Stimulated activated effector memory CD8-positive, alpha-beta T cell treated with anti-CD3 and anti-CD28 coated beads, Interleukin-12 subunit alpha, Interleukin-12 subunit beta, amount 100 ng/mL, for 72 hours (primary cell): ENCODE measurements around the gene ANGPTL8.

Experiments
- ATAC-seq: fragments of 150-1000 bp; cut with Tn5 transposase; 2 replicates; pipeline ENCODE4 v1.10.0; 2021
- DNase-seq, 2 donors: peaks; one replicate each; pipeline ENCODE4 v3.0.0; 2021 to 2022; ENCODE audit warnings: low spot score in 2 of 2
- H3K27ac Mint-ChIP-seq: one replicate; pipeline ENCODE4 v1.8.0; 2022; ENCODE audit warnings: mild to moderate bottlenecking, mixed read lengths
- H3K36me3 Mint-ChIP-seq: one replicate; pipeline ENCODE4 v1.8.0; 2022; ENCODE audit warnings: mild to moderate bottlenecking, mixed read lengths
- H3K4me1 Mint-ChIP-seq: one replicate; pipeline ENCODE4 v1.8.0; 2022; ENCODE audit warnings: mixed read lengths
- H3K4me3 Mint-ChIP-seq: one replicate; pipeline ENCODE4 v1.8.0; 2022; ENCODE audit warnings: mild to moderate bottlenecking, mixed read lengths
- H3K9me3 Mint-ChIP-seq: one replicate; pipeline ENCODE4 v1.8.0; 2022; ENCODE audit warnings: mixed read lengths

ANGPTL8 gene

DNA sequence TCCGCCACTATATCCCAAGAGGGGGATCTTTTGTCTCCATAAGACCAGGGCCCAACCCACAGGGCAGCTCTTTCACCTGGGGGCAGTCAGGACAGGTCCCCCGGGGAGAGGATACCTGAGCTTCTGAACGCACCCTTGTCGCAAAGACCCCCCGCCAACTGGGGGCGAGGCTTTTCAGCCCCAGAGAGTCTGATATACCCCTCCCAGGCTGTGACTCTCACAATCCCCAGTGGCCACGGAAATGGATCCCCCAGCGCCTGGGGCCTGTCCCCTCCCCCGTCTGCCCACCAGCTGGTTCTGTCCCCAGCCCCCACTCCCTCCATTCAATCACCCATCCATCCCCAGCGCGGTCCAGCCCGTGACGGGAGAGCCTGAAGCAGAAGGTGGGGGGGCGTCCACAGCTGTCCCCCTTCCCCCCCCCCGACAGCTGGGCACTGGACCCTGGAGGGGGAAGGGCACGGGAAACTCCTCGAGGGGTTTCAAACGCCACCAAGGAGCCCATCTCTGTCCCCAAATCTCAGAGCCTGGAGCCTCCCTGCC, 22.1 kb downstream of the ANGPTL8 start:
- Mint-ChIP-seq H3K4me3 (peak overlapping the region; percentile 63), H3K4me1 (no peaks in the 10 kb centered on the region), H3K36me3 (no peaks in the 10 kb centered on the region), H3K27ac (no peak overlapping the region), H3K9me3 (no peaks in the 10 kb centered on the region)
- no peak for DNase-seq
- ATAC-seq: no peak

DNA sequence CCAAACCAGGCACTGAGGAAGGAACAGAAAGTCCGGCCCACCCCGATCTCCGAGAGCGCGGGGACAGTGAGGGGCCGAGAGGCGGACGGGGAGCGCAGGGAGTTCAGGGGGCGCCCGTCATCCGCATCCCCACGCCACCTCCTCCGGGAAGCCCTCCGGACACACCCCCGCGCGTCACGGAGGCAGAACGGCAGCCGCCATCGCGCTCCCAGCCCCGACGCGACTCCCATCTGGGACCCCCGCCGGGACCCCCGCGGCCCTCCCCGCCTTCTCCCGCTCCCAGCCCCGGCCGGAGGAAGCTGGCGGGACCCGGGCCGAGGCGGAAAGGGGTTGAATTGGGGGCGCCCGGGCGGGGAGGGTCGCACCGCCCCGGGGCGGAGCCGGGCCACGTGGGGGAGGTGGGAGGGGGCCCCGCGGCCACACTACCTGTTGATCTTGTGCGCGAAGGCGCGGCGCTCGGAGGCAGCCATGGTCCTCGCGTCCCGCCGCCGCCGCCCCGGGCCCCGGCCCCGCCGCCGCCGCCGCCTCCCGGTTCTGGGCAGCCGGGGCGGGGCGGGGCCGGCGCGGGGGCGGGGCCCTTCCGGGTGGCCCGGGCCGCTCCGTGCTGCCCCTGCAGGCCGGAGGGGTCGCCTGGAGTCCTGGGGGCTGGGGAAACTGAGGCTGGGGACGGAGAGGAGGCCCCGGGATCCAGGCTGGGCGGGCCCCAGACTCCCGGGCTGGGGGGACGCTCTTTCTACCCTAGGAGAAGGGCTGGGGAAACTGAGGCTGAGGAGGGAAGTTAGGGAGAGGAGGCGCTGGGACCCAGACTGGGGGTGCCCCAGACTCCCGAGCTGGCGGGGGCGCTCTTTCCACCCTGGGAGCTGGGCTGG, 22.8 kb downstream of the ANGPTL8 start, which contains the start of gene DOCK6:
DOCK6 (minus strand) TSS at position 554 of the 869 bp plus-strand sequence; CDS start at position 470, 84 bp downstream.
- Mint-ChIP-seq H3K4me3 (peak within 1 kb of the TSS; percentile 63), H3K27ac (no peak within 1 kb of the TSS), H3K9me3 (no peaks in the 10 kb centered on the region), H3K4me1 (no peaks in the 10 kb centered on the region), H3K36me3 (no peaks in the 10 kb centered on the region)
- peak; percentile 78 for ATAC-seq
- no peak for DNase-seq

DNA sequence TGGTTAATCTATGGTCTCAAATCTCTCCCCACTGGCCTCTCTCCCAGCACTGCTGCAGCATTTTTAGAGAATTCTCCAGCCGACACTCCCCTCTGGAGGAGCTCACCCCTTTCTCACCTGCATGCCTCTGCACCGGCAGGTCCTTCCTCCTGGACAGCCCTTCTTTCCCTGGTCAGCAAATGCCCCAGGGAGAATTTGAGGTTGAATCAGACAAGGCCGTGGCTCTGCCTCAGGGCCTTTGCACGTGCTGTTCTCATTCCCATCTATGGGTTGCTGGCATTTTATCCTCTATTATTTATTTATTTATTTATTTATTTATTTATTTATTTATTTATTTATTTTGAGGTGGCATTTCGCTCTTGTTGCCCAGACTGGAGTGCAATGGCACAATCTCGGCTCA, 24.3 kb downstream of the ANGPTL8 start:
- no peak overlapping the region for H3K27ac Mint-ChIP-seq
- DNase-seq: no peak
- ATAC-seq: no peak
- no peaks in the 10 kb centered on the region for H3K36me3 Mint-ChIP-seq
- no peaks in the 10 kb centered on the region for H3K9me3 Mint-ChIP-seq
- H3K4me1 Mint-ChIP-seq: no peaks in the 10 kb centered on the region
- peak overlapping the region; percentile 63 for H3K4me3 Mint-ChIP-seq

DNA sequence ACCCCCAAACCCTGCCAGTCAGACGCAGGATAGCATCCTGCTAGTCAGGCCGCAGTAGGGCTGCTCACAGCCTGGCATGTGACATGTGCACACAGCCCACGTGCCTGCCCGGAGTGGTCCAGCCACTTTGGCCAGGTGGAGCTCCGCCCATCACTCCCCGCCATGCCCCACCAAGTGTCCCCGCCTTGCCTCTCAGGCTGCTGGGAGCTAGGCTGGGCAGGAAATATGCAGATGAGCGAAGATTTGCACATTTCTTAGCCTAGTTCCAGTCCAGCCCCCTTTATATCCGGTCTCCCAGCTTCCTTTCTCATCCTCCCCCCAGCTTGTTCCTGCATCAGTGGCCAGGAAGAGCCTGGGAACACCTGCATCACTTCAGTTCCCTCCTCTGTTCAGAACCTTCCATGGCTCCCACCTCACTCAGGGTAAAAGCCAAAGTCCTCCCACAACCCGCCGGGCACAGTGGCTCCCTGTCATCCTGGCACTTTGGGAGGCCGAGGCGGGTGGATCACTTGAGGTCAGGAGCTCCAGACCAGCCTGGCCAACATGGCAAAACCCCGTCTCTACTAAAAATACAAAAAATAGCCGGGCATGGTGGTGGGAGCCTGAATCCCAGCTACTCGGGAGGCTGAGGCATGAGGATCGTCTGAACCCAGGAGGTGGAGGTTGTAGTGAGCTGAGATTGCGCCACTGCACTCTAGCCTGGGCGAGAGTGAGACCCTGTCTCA, 25.2 kb downstream of the ANGPTL8 start:
- H3K27ac Mint-ChIP-seq: no peak overlapping the region
- no peak overlapping the region for H3K4me3 Mint-ChIP-seq
- no peaks in the 10 kb centered on the region for H3K36me3 Mint-ChIP-seq
- ATAC-seq (no peak), DNase-seq (no peak)
- H3K4me1 Mint-ChIP-seq: no peaks in the 10 kb centered on the region
- no peaks in the 10 kb centered on the region for H3K9me3 Mint-ChIP-seq

DNA sequence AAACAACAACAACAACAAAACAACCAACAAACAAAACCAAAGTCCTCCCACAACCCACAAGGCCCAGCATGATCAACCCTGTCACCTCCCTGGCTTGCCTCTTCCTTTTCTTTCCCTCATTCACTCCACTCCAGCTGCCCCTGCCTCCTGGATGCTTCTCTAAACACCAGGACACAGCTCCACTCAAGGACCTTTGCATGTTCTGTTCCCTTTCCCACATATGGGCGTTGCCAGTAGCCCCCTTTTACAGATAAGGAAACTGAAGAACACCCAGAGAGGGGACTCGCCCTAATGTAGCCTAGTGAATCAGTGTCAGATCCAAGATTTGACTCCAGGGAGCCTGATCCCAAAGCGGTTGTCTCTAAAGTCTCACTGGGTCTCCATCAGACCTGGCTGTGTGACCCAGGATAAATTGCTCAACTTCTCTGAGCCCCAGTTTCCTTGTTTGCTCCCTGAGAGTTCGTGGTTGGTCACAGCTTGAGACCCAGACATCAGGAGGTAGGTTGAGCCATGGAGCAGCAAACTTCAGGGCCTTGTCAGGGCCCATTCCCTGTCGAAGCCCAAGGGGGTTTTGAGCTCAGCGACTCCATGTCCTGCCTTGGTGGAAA, 25.9 kb downstream of the ANGPTL8 start:
- Mint-ChIP-seq H3K36me3 (no peaks in the 10 kb centered on the region), H3K4me3 (no peak overlapping the region), H3K27ac (no peak overlapping the region), H3K9me3 (no peaks in the 10 kb centered on the region), H3K4me1 (no peaks in the 10 kb centered on the region)
- DNase-seq (no peak), ATAC-seq (no peak)

DNA sequence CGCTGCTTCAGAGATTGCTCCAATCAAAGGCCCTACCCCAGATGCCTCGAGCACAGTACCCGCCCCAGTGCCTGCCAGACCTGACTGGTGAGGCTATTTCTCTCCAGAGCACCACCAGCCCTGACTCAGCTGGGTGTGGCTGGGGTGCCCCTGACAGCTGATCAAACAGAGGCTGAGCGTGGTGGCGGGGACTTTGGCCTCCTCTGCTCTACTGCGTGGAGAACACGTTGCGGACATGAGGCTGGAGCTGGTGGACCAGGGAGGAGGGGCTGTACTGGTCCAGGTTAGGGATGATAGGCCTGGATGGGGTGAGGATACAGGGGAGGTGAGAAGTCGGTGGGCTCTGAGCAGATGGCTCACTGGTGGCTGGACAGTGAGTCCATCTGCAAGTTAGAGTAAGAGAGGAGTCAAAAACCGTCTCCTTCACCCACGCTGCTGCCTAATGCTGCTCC, 26.4 kb downstream of the ANGPTL8 start:
- no peak for ATAC-seq
- Mint-ChIP-seq H3K4me1 (no peaks in the 10 kb centered on the region), H3K36me3 (no peaks in the 10 kb centered on the region)

DNA sequence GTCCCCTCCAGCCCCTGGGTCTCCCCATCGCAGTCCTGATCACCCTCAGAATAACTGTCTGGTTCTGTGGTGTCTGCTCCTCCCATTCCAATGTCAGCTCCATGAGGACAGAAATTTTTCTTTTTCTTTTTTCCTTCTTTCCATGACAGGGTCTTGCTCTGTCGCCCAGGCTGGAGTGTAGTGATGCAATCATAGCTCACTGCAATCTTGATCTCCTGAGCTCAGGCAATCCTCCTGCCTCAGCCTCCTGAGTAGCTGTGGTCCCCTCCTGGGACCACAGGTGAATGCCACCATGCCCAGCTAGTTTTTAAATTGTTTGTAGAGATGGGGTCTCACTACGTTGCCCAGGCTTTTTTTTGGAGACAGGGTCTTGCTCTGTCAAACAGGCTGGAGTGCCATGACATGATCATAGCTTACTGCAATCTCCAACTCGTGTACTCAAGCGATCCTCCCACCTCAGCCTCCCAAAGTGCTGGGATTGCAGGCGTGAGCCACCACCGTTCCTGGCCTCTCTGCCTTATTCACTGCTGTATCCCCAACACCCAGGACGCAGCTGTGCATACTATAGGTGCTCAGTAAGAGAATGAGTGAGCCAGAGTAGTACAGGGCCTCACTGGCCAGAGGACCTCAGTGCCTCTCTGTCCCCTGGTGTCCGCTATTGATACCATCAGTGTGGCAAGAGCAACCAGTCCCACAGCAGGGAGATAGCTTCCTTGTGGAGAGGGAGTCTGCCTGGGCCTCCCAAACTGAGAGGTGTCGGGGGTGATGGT, 28.1 kb downstream of the ANGPTL8 start:
- no peaks in the 10 kb centered on the region for H3K4me1 Mint-ChIP-seq

More for the DNA sequence above, 26.4 kb downstream of the ANGPTL8 start:
- Mint-ChIP-seq H3K27ac (no peak overlapping the region), H3K4me3 (no peak overlapping the region), H3K9me3 (no peaks in the 10 kb centered on the region)
- DNase-seq: no peak

DNA sequence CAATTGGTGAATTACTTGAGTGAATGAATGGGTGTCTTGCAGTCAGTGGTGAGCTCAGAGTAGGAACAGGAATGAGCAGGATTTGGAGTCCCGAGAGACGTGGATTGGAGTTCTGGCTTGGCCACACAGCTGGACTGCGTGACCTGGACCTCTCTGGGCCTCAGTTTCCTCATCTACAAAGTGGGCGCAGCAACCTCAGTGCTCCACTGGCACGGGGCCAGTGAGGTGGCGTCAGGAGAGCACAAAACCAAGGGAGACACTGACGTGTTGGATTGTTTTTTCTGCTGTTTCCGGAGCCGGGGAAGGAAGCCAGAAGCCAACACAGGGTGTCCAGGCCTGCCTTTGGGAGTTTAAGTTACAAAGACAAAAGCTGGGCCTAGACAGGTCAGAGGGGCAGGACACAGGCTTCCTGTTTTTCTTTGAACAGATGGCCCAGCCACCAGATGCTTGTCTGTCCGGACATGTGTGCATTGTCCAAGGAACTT, 29.4 kb downstream of the ANGPTL8 start:
- Mint-ChIP-seq H3K4me1 (no peaks in the 10 kb centered on the region), H3K4me3 (no peak overlapping the region), H3K9me3 (no peaks in the 10 kb centered on the region), H3K36me3 (no peaks in the 10 kb centered on the region), H3K27ac (no peak overlapping the region)
- ATAC-seq (no peak), DNase-seq (no peak)

More for the DNA sequence above, 28.1 kb downstream of the ANGPTL8 start:
- DNase-seq: no peak
- Mint-ChIP-seq H3K9me3 (no peaks in the 10 kb centered on the region), H3K4me3 (no peak overlapping the region), H3K27ac (peak overlapping the region; percentile 69), H3K36me3 (no peaks in the 10 kb centered on the region)
- ATAC-seq: no peak

DNA sequence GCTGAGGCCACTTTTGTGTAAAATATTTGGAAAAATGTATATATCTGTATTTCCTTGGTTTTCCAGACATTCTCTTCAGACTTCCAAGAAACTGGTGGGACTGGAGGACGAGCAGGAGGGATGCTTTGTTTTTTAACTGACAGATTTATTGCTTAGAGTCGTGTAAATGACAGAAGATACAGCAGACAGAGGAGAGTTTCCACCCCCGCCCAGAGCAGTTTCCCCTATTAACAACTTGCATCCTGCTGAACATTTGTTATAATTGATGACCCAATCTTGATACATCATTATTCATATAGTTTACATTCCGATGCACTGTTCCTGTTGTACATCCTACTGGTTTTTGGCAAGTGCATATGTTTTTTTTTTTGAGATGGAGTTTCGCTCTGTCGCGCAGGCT, 30.0 kb downstream of the ANGPTL8 start:
- no peak overlapping the region for H3K4me3 Mint-ChIP-seq
- H3K4me1 Mint-ChIP-seq: no peaks in the 10 kb centered on the region
- DNase-seq (no peak), ATAC-seq (no peak)
- no peak overlapping the region for H3K27ac Mint-ChIP-seq
- no peaks in the 10 kb centered on the region for H3K9me3 Mint-ChIP-seq
- H3K36me3 Mint-ChIP-seq: no peaks in the 10 kb centered on the region

DNA sequence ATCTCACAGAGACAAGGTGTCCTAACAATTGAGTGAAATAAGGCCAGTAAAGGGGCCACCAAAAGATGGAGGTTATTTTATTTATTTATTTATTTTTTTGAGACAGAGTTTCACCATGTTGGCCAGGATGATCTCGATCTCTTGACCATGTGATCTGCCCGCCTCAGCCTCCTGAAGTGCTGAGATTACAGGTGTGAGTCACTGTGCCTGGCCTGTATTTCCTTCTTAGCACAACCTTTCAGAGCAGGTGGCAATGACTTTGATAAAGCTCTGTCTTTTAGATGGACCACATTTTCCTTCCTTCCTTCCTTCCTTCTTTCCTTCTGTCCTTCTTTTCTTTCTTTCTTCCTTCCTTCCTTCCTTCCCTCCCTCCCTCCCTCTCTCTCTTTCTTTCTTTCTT, 33.9 kb downstream of the ANGPTL8 start:
- Mint-ChIP-seq H3K4me3 (no peak overlapping the region), H3K36me3 (no peaks in the 10 kb centered on the region), H3K4me1 (no peaks in the 10 kb centered on the region), H3K9me3 (no peaks in the 10 kb centered on the region), H3K27ac (no peak overlapping the region)
- DNase-seq: no peak
- no peak for ATAC-seq

DNA sequence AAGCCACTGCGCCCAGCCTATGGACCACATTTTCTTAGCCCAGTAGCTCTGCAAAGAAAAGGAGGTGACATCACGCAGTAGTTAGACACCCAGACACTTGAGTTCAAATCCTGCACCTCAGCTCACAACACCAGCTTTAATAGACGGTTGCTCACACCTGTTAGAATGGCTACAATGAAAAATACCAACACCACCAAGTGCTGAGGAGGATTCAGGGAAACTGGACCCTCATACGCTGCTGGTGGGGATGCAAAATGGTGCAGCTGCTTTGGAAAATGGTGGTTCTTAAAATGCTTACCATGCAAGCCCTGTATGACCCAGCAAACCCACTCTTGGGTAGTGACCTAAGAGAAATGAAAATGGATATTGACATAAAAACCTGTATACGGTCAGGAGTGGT, 34.6 kb downstream of the ANGPTL8 start:
- Mint-ChIP-seq H3K9me3 (no peaks in the 10 kb centered on the region), H3K4me1 (no peaks in the 10 kb centered on the region), H3K27ac (no peak overlapping the region), H3K4me3 (no peak overlapping the region), H3K36me3 (no peaks in the 10 kb centered on the region)
- ATAC-seq: no peak
- no peak for DNase-seq

DNA sequence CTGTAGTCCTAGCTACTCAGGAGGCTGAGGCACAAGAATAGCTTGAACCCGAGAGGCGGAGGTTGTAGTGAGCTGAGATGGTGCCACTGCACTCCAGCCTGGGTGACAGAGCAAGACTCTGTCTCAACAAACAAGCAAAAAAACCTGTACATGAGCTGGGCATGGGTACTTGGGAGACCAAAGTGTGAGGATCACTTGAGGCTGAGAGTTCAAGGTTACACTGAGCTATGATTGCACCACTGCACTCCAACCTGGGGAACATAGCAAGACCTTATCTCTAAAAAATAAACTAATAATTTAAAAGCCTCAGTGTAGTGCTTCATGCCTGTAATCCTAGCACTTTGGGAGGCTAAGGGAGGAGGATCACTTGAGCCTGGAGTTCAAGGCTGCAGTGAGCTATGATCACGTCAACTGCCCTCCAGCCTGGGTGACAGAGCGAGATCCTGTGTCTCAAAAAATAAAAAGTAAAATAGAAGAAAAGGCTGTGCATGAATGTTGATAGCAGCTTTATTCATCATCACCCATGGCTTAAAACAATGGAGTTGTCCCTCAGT, 35.2 kb downstream of the ANGPTL8 start:
- H3K4me1 Mint-ChIP-seq: peaks cover 5% of the 10 kb centered on the region
- no peak overlapping the region for H3K27ac Mint-ChIP-seq

DNA sequence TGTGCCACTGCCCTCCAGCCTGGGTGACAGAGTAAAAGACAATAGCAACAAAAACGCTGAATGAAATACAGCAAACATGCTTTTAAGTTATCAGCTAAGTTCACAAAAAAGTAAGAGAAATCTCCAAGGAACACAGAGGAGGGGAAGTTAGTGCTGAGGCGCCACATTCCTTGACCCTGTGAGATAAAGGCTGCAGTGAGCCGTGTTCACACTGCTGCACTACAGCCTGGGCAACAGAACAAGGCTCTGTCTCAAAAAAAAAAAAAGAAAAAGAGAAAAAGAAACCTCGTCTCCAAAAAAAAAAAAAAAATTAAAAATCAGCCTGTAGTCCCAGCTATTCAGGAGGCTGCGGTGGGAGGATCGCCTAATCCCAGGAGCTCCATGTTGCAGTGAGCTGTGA, 39.3 kb downstream of the ANGPTL8 start:
- Mint-ChIP-seq H3K9me3 (peaks cover 3% of the 10 kb centered on the region), H3K4me1 (peaks cover 8% of the 10 kb centered on the region), H3K27ac (no peak overlapping the region), H3K36me3 (no peaks in the 10 kb centered on the region), H3K4me3 (no peak overlapping the region)
- DNase-seq (no peak), ATAC-seq (no peak)

More for the DNA sequence above, 35.2 kb downstream of the ANGPTL8 start:
- no peak for ATAC-seq
- H3K36me3 Mint-ChIP-seq: no peaks in the 10 kb centered on the region
- DNase-seq: no peak
- H3K4me3 Mint-ChIP-seq: no peak overlapping the region
- H3K9me3 Mint-ChIP-seq: peaks cover 1% of the 10 kb centered on the region

DNA sequence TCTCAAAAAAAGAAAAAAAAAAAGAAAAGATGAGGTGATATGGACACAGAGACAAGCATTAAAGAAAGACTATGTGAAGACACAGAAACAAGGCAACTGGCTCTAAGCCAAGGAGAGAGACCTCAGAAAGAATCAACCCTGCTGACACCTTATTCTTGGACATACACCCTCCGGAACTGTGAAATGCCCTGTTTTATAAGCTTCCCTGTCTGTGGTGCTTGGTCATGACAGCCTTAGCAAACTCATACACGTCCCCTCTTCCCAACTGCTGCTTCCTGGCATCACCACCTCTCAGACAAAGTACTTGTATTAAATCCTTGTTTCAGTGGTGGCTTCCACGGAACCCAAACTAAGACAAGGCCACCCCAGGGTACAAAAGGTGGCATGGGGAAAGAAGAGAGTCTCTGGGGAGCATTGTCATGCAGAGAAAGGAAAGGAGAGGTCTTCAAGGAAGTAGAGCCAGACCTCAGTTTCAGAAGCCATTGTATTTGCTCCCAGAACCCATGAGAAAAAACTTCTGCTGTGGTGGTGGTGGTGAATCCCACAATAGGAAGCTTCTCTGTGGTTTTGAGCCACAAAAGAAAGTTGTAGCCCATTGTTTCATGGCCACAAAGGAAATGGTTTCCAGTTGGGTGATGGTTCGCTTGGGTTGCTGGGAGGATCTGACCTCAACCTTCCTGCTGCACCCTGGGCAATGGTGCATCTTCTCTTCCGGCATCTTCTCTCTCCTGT, 40.3 kb downstream of the ANGPTL8 start:
- peak overlapping the region; percentile 33 for H3K4me3 Mint-ChIP-seq
- peaks cover 3% of the 10 kb centered on the region for H3K9me3 Mint-ChIP-seq
- H3K36me3 Mint-ChIP-seq: no peaks in the 10 kb centered on the region
- H3K4me1 Mint-ChIP-seq: peaks cover 8% of the 10 kb centered on the region
- ATAC-seq (peak; percentile 65), DNase-seq (peak in 1 of 2 donors; percentile 58)
- H3K27ac Mint-ChIP-seq: no peak overlapping the region
